Measurements from ENCODE around the gene IWS1.
"Not testable (repeated sequence)": the region's sequence is repeated elsewhere in the genome, so short reads cannot be mapped to it uniquely, and the experiment has no call there.

Gene IWS1

GRCh38 chr2:127545189-127545588, 18.9 kb upstream of the IWS1 start:
- Mint-ChIP-seq H3K36me3 (no peaks in the 10 kb centered on the region), H3K9me3 (no peaks in the 10 kb centered on the region), H3K4me1 (no peaks in the 10 kb centered on the region), H3K27me3 (peaks cover 4% of the 10 kb centered on the region), H3K4me3 (no peak overlapping the region), H3K27ac (no peak overlapping the region)

GRCh38 chr2:127543013-127543501, 16.8 kb upstream of the IWS1 start:
- H3K27me3 Mint-ChIP-seq, H3K27ac Mint-ChIP-seq, H3K9me3 Mint-ChIP-seq, H3K36me3 Mint-ChIP-seq, H3K4me1 Mint-ChIP-seq, H3K4me3 Mint-ChIP-seq: not testable (repeated sequence)

- H3K27ac Mint-ChIP-seq: no peak overlapping the region
- H3K27me3 Mint-ChIP-seq: no peaks in the 10 kb centered on the region
- no peaks in the 10 kb centered on the region for H3K4me1 Mint-ChIP-seq
- no peak overlapping the region for H3K4me3 Mint-ChIP-seq
- no peaks in the 10 kb centered on the region for H3K36me3 Mint-ChIP-seq
- no peaks in the 10 kb centered on the region for H3K9me3 Mint-ChIP-seq
These were observed 15.9 kb upstream of the IWS1 start for GRCh38 chr2:127542231-127542630.

GRCh38 chr2:127541809-127542208, 15.5 kb upstream of the IWS1 start:
- Mint-ChIP-seq H3K36me3 (no peaks in the 10 kb centered on the region), H3K4me1 (no peaks in the 10 kb centered on the region), H3K4me3 (no peak overlapping the region), H3K9me3 (no peaks in the 10 kb centered on the region), H3K27ac (no peak overlapping the region), H3K27me3 (no peaks in the 10 kb centered on the region)

- H3K4me3 Mint-ChIP-seq: no peak overlapping the region
These were observed 11.4 kb upstream of the IWS1 start for GRCh38 chr2:127537644-127538043.

GRCh38 chr2:127536707-127537541, 10.6 kb upstream of the IWS1 start:
- H3K9me3 Mint-ChIP-seq: no peaks in the 10 kb centered on the region
- no peaks in the 10 kb centered on the region for H3K27me3 Mint-ChIP-seq
- H3K36me3 Mint-ChIP-seq: no peaks in the 10 kb centered on the region
- H3K27ac Mint-ChIP-seq: no peak overlapping the region
- H3K4me3 Mint-ChIP-seq: no peak overlapping the region
- H3K4me1 Mint-ChIP-seq: no peaks in the 10 kb centered on the region

More at GRCh38 chr2:127537644-127538043, 11.4 kb upstream of the IWS1 start:
- no peaks in the 10 kb centered on the region for H3K9me3 Mint-ChIP-seq
- no peaks in the 10 kb centered on the region for H3K4me1 Mint-ChIP-seq
- no peaks in the 10 kb centered on the region for H3K27me3 Mint-ChIP-seq
- H3K27ac Mint-ChIP-seq: no peak overlapping the region
- H3K36me3 Mint-ChIP-seq: no peaks in the 10 kb centered on the region

- Mint-ChIP-seq H3K4me1 (no peaks in the 10 kb centered on the region), H3K27me3 (no peaks in the 10 kb centered on the region), H3K27ac (no peak overlapping the region), H3K4me3 (no peak overlapping the region), H3K9me3 (no peaks in the 10 kb centered on the region), H3K36me3 (no peaks in the 10 kb centered on the region)
These were observed 9.6 kb upstream of the IWS1 start for GRCh38 chr2:127535918-127536317.

GRCh38 chr2:127535422-127535901, 9.2 kb upstream of the IWS1 start, which contains the start of gene MYO7B:
Gene MYO7B, plus strand, starts transcription at chr2:127535683. Its CDS starts 24,040 bp downstream, at chr2:127559723.
- H3K4me3 Mint-ChIP-seq: no peak within 1 kb of the TSS

GRCh38 chr2:127532296-127532695, 6.0 kb upstream of the IWS1 start:
- peaks cover 4% of the 10 kb centered on the region for H3K9me3 Mint-ChIP-seq
- H3K4me3 Mint-ChIP-seq: no peak overlapping the region
- no peaks in the 10 kb centered on the region for H3K27me3 Mint-ChIP-seq
- no peak overlapping the region for H3K27ac Mint-ChIP-seq
- H3K36me3 Mint-ChIP-seq: no peaks in the 10 kb centered on the region
- H3K4me1 Mint-ChIP-seq: peaks cover 5% of the 10 kb centered on the region

More at GRCh38 chr2:127535422-127535901, 9.2 kb upstream of the IWS1 start, which contains the start of gene MYO7B:
- no peaks in the 10 kb centered on the region for H3K27me3 Mint-ChIP-seq
- no peak within 1 kb of the TSS for H3K27ac Mint-ChIP-seq
- no peaks in the 10 kb centered on the region for H3K4me1 Mint-ChIP-seq
- peaks cover under 1% of the 10 kb centered on the region for H3K9me3 Mint-ChIP-seq
- no peaks in the 10 kb centered on the region for H3K36me3 Mint-ChIP-seq

GRCh38 chr2:127531221-127531648, 4.9 kb upstream of the IWS1 start:
- H3K27me3 Mint-ChIP-seq: no peaks in the 10 kb centered on the region
- H3K4me1 Mint-ChIP-seq: peaks cover 12% of the 10 kb centered on the region
- H3K36me3 Mint-ChIP-seq: no peaks in the 10 kb centered on the region
- H3K27ac Mint-ChIP-seq: no peak overlapping the region
- H3K4me3 Mint-ChIP-seq: no peak overlapping the region
- H3K9me3 Mint-ChIP-seq: peaks cover 4% of the 10 kb centered on the region

GRCh38 chr2:127530245-127531140, 4.2 kb upstream of the IWS1 start:
- Mint-ChIP-seq H3K36me3 (no peaks in the 10 kb centered on the region), H3K27me3 (no peaks in the 10 kb centered on the region), H3K9me3 (peaks cover 4% of the 10 kb centered on the region), H3K4me3 (no peak overlapping the region), H3K4me1 (peaks cover 12% of the 10 kb centered on the region), H3K27ac (no peak overlapping the region)

GRCh38 chr2:127529416-127529815, 3.1 kb upstream of the IWS1 start:
- not testable (repeated sequence) for H3K4me3 Mint-ChIP-seq, H3K27me3 Mint-ChIP-seq, H3K36me3 Mint-ChIP-seq, H3K27ac Mint-ChIP-seq, H3K9me3 Mint-ChIP-seq
- H3K4me1 Mint-ChIP-seq: peaks cover 12% of the 10 kb centered on the region

- H3K4me1 Mint-ChIP-seq: peaks cover 18% of the 10 kb centered on the region
- no peak overlapping the region for H3K27ac Mint-ChIP-seq
- H3K9me3 Mint-ChIP-seq: peaks cover 4% of the 10 kb centered on the region
- H3K4me3 Mint-ChIP-seq: no peak overlapping the region
- peaks cover 3% of the 10 kb centered on the region for H3K36me3 Mint-ChIP-seq
- H3K27me3 Mint-ChIP-seq: no peaks in the 10 kb centered on the region
These were observed 2.2 kb upstream of the IWS1 start for GRCh38 chr2:127528487-127528886.

- no peaks in the 10 kb centered on the region for H3K27me3 Mint-ChIP-seq
- peaks cover 4% of the 10 kb centered on the region for H3K36me3 Mint-ChIP-seq
- peaks cover 4% of the 10 kb centered on the region for H3K9me3 Mint-ChIP-seq
- H3K4me3 Mint-ChIP-seq: peak overlapping the region; percentile 96
- peaks cover 27% of the 10 kb centered on the region for H3K4me1 Mint-ChIP-seq
- H3K27ac Mint-ChIP-seq: peak overlapping the region; percentile 99
These were observed 914 bp upstream of the IWS1 start for GRCh38 chr2:127527001-127527804.

GRCh38 chr2:127525691-127526131, 578 bp downstream of the IWS1 start:
- H3K27me3 Mint-ChIP-seq: no peaks in the 10 kb centered on the region
- peaks cover 38% of the 10 kb centered on the region for H3K4me1 Mint-ChIP-seq
- peaks cover 6% of the 10 kb centered on the region for H3K36me3 Mint-ChIP-seq
- H3K27ac Mint-ChIP-seq: peak overlapping the region; percentile 99
- H3K4me3 Mint-ChIP-seq: peak overlapping the region; percentile 96
- peaks cover 4% of the 10 kb centered on the region for H3K9me3 Mint-ChIP-seq

Data from activated naive CD4-positive, alpha-beta T cell treated with anti-CD3 and anti-CD28 coated beads, Interleukin-2, amount 50 U/mL, for 24 hours (primary cell).